B cell (primary cell): ENCODE measurements around the gene NFE2L1. TPM values are rescaled to one million over a fixed set of nuclear protein-coding genes. Genes with fewer than 3 reads are reported as not detected.
A peak's percentile ranks its signal among the peaks of the same experiment; 100 is the strongest.

Source experiments
- ATAC-seq: fragments of 200-7000 bp; cut with Tn5 transposase; one replicate; pipeline ENCODE4 v1.10.0; 2021; ENCODE audit warnings: low read depth, mild to moderate bottlenecking, moderate number of reproducible peaks, moderate library complexity
- CTCF ChIA-PET: fragments of 350-600 bp; sonication (Branson Sonifier 250); formaldehyde crosslinking; loops from one replicate; lab custom pipeline; 2021; ENCODE audit warnings: antibody characterized with exemption, inconsistent platforms; lab: Charles Lee
- POLR2A ChIA-PET: fragments of 350-600 bp; sonication (Branson Sonifier 250); formaldehyde crosslinking; loops from one replicate; lab custom pipeline; 2021; ENCODE audit warnings: antibody characterized with exemption; lab: Charles Lee
- DNase-seq: peaks from one replicate; pipeline ENCODE4 v3.0.0; 2013
- H2AFZ ChIP-seq: 2 replicates; pipeline ENCODE4 v1.6.1; 2012; ENCODE audit warnings: mild to moderate bottlenecking, low read depth, low read length; ENCODE audit not compliant: insufficient read depth, poor library complexity, severe bottlenecking
- H3K27ac ChIP-seq, 2 donors: 1 replicate in 1 of 2; 2 replicates in 1 of 2; pipeline ENCODE4 v1.5.1; 2012 to 2013; ENCODE audit warnings: low read length in 2 of 2, mild to moderate bottlenecking in 2 of 2, moderate library complexity in 1 of 2
- H3K27me3 ChIP-seq, 4 experiments: fragments of 200-600 bp in 1 of 4; sonication (generic) in 1 of 4; replicated peaks in 1 of 4; 1 replicate in 2 of 4; 2 replicates in 2 of 4; pipeline versions ENCODE4 v1.6.1 to v1.7.0; 2013 to 2016; ENCODE audit warnings: low read length in 3 of 4, mild to moderate bottlenecking in 2 of 4, mixed read lengths in 1 of 4, moderate library complexity in 1 of 4; ENCODE audit not compliant: insufficient read depth in 4 of 4, control insufficient read depth in 3 of 4; ENCODE audit errors: control extremely low read depth in 1 of 4
- H3K36me3 ChIP-seq, 2 experiments: replicated peaks in 1 of 2; 1 replicate in 1 of 2; 2 replicates in 1 of 2; pipeline versions ENCODE4 v1.6.1 to v1.7.1; 2013; ENCODE audit warnings: low read length in 1 of 2; ENCODE audit not compliant: insufficient read depth in 2 of 2, control insufficient read depth in 1 of 2; ENCODE audit errors: control extremely low read depth in 1 of 2, extremely low read depth in 1 of 2
- H3K4me1 ChIP-seq, 2 donors: fragments of 200-600 bp in 1 of 2; sonication (generic) in 1 of 2; 1 replicate in 1 of 2; 2 replicates in 1 of 2; pipeline versions ENCODE4 v1.5.1 to v1.6.1; 2013 to 2017; ENCODE audit warnings: low read length in 2 of 2; ENCODE audit not compliant: control insufficient read depth in 2 of 2, insufficient read depth in 2 of 2
- H3K4me2 ChIP-seq: replicated peaks from 2 replicates; pipeline ENCODE3; 2012; ENCODE audit warnings: mild to moderate bottlenecking, low read depth, low read length; ENCODE audit not compliant: poor library complexity, severe bottlenecking
- H3K4me3 ChIP-seq, 5 experiments: fragments of 200-600 bp in 1 of 5; sonication (generic) in 1 of 5; 1 replicate in 3 of 5; 2 replicates in 2 of 5; pipeline versions ENCODE4 v1.5.1 to v1.7.0; 2011 to 2016; ENCODE audit warnings: low read length in 4 of 5, mild to moderate bottlenecking in 4 of 5, low read depth in 2 of 5, control low read depth in 1 of 5, moderate library complexity in 1 of 5; ENCODE audit not compliant: insufficient read depth in 1 of 5; ENCODE audit errors: control extremely low read depth in 1 of 5, extremely low read depth in 1 of 5
- H3K79me2 ChIP-seq: fragments of 200-600 bp; sonication (generic); one replicate; pipeline ENCODE4 v1.6.0; 2016; ENCODE audit warnings: low read length; ENCODE audit not compliant: control insufficient read depth, insufficient read depth
- H3K9ac ChIP-seq: fragments of 200-600 bp; sonication (generic); 2 replicates; pipeline ENCODE4 v1.6.1; 2017; ENCODE audit warnings: mild to moderate bottlenecking, low read length, moderate library complexity
- H3K9me3 ChIP-seq, 3 donors: one replicate each; pipeline versions ENCODE4 v1.6.1 to v1.7.1; 2013; ENCODE audit warnings: low read length in 2 of 3; ENCODE audit not compliant: control insufficient read depth in 2 of 3, insufficient read depth in 1 of 3; ENCODE audit errors: control extremely low read depth in 1 of 3
- H4K20me1 ChIP-seq: 2 replicates; pipeline ENCODE4 v1.6.0; 2012; ENCODE audit warnings: mild to moderate bottlenecking, low read length; ENCODE audit not compliant: insufficient read depth, control insufficient read depth, poor library complexity, severe bottlenecking
- H3K27ac Mint-ChIP-seq: one replicate; pipeline ENCODE4 v1.8.0; 2021; ENCODE audit warnings: mixed read lengths
- H3K27me3 Mint-ChIP-seq: one replicate; pipeline ENCODE4 v1.8.0; 2021; ENCODE audit warnings: mixed read lengths
- H3K4me1 Mint-ChIP-seq: one replicate; pipeline ENCODE4 v1.8.0; 2021; ENCODE audit warnings: mixed read lengths
- H3K4me3 Mint-ChIP-seq: one replicate; pipeline ENCODE4 v1.8.0; 2021; ENCODE audit warnings: mixed read lengths
- H3K9me3 Mint-ChIP-seq: one replicate; pipeline ENCODE4 v1.8.0; 2022; ENCODE audit warnings: mixed read lengths; ENCODE audit not compliant: insufficient read depth
- EZH2 ChIP-seq: IDR thresholded peaks from 2 replicates; pipeline ENCODE4 v1.6.1; 2012; ENCODE audit warnings: borderline replicate concordance, low read depth, mild to moderate bottlenecking, moderate library complexity, low read length; ENCODE audit not compliant: insufficient read depth, poor library complexity, severe bottlenecking
- WGBS: methylation state at CpG from one replicate; pipeline ENCODE4 v1.1.5; 2013; ENCODE audit warnings: missing lambda C conversion rate; ENCODE audit not compliant: insufficient coverage; 5-methylcytosine and 5-hydroxymethylcytosine counted together
- intact Hi-C: fragments of 100-400 bp; cut with micrococcal nuclease; formaldehyde crosslinking; loops from one replicate; pipeline ENCODE4 v1.10.0; 2022
- polyA plus RNA-seq: library from polyadenylated mRNA; depleted of rRNA; stranded (reverse); fragments of >200 nt; gene quantifications from 2 replicates; pipeline ENCODE4 v1.2.3, GENCODE V29; 2012
- total RNA-seq, 2 donors: library from RNA; stranded (reverse); fragments of 120-200 nt in 1 of 2; gene quantifications; 1 replicate in 1 of 2; 2 replicates in 1 of 2; pipeline versions ENCODE4 v1.2.3 to v1.2.4, GENCODE V29; 2013 to 2022
- TF ChIP-seq, protein P1 (sequence below): fragments of 200-600 bp; IDR thresholded peaks from one replicate; pipeline ENCODE4 v1.8.0; 2022; ENCODE audit warnings: antibody characterized with exemption, mild to moderate bottlenecking

The NFE2L1 gene
- total and polyA plus RNA-seq, 2 donors (not counting 1 experiment from before 2014, with no cell fraction given), result 25.2 to 66.4 TPM

DNA sequence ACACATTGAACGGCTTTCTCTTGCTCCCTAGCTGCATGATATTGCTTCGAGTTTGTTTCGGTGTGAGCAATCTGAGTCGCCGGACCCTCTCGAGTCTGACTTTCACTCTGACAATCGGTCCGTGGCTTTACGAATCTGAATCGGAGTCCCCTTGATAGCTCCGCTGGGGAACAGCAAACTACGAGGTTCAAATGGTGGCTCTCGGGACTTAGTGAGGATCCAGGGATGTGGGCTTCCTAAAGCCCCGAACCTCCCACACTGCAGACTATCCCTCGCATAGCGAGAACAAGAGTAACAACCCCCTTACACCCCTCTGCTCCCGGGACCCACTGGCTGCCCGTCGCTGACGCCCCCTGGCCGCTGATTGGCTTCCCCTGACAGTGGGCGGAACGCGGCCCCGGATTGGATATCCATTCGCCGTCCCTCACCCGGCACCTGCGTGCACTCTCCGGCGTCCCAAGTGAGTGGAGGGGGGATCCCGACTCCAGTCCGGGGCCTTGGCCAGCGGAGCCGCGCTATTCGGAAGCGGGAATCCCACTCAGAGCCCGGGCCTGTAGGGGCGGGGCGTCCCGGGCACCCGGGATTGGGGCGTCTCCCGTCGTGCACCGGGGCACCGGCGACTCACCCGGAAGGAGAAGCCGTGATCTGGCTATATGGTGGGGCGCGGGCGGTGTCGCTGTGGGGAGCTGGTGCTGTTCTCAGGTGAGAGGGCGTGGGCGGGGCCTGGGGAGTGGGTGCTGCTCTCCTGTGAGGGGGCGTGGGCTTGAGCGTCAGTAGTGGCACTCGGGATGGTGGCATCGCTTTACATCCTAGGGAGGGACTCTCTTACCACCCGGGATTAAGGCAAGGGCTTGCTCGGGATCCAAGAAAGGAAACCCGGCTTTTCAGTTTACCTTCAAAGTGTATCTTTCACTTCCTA, 59.2 kb downstream of the NFE2L1 start, which contains the start of gene SNX11:
Gene SNX11 (plus strand): TSS at position 630 of the 919 bp plus-strand sequence. CDS start 4,278 bp downstream, outside the sequence.
- no peak for TF ChIP-seq EZH2
- TF ChIP-seq, protein P1, sequence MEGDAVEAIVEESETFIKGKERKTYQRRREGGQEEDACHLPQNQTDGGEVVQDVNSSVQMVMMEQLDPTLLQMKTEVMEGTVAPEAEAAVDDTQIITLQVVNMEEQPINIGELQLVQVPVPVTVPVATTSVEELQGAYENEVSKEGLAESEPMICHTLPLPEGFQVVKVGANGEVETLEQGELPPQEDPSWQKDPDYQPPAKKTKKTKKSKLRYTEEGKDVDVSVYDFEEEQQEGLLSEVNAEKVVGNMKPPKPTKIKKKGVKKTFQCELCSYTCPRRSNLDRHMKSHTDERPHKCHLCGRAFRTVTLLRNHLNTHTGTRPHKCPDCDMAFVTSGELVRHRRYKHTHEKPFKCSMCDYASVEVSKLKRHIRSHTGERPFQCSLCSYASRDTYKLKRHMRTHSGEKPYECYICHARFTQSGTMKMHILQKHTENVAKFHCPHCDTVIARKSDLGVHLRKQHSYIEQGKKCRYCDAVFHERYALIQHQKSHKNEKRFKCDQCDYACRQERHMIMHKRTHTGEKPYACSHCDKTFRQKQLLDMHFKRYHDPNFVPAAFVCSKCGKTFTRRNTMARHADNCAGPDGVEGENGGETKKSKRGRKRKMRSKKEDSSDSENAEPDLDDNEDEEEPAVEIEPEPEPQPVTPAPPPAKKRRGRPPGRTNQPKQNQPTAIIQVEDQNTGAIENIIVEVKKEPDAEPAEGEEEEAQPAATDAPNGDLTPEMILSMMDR, result no peak
- Histone ChIP-seq H3K4me3 (peak within 1 kb of the TSS; percentile 71 to 96 (median 79)), H4K20me1 (no peaks in the 10 kb centered on the region), H3K4me2 (peak within 1 kb of the TSS; percentile 68), H3K9me3 (peaks cover 0 to 4% (median 4%) of the 10 kb centered on the region in 3 donors), H3K9ac (peak within 1 kb of the TSS; percentile 84), H3K4me1 (peaks cover 46 to 61% of the 10 kb centered on the region in 2 donors), H3K36me3 (no peaks in the 10 kb centered on the region), H2AFZ (peak within 1 kb of the TSS; percentile 91), H3K27me3 (no peaks in the 10 kb centered on the region), H3K79me2 (peaks cover 44% of the 10 kb centered on the region), H3K27ac (peak within 1 kb of the TSS; percentile 88 to 94)
- ATAC-seq (peak; percentile 78), DNase-seq (peak; percentile 94)
- CTCF ChIA-PET, result interaction anchor here (0.5 to 3.5 kb wide), 15 partner anchors 11 to 1583 kb away, joined by 3 to 24 read pairs (median 5); partner anchors contain the start of gene CDK5RAP3
- intact Hi-C loops, result loop anchor here (1.0 to 10.0 kb wide), 5 partner anchors 9 to 1087 kb away; partner anchors contain the start of genes NFE2L1, SP2 and UBE2Z
- no peaks in the 10 kb centered on the region for H3K27me3 Mint-ChIP-seq
- under 1% methylated on average over 59 of the region's 64 CpGs for WGBS
- POLR2A ChIA-PET, result interaction anchor here (0.5 to 2.1 kb wide), 4 partner anchors 10 to 442 kb away, joined by 4 to 6 read pairs (median 4); partner anchors contain the start of gene SP2
- H3K9me3 Mint-ChIP-seq, result no peaks in the 10 kb centered on the region
- H3K4me3 Mint-ChIP-seq, result peak within 1 kb of the TSS; percentile 91
- H3K27ac Mint-ChIP-seq, result peak within 1 kb of the TSS; percentile 97
- H3K4me1 Mint-ChIP-seq, result peaks cover 58% of the 10 kb centered on the region
